AG04450 (cell line): ENCODE measurements around the gene LPCAT1. TPM values are rescaled to one million over a fixed set of nuclear protein-coding genes. Genes with fewer than 3 reads are reported as not detected.

Source experiments
- CTCF ChIA-PET: fragments of 300-600, 350-600 bp; formaldehyde crosslinking; extraction: SDS; loops from one replicate; lab custom pipeline; 2022; ENCODE audit warnings: antibody characterized with exemption, inconsistent platforms; lab: Charles Lee
- POLR2A ChIA-PET: fragments of 350-600 bp; formaldehyde crosslinking; extraction: SDS; loops from one replicate; lab custom pipeline; 2021; ENCODE audit warnings: antibody characterized with exemption, inconsistent platforms; lab: Yijun Ruan, JAX
- DNase-seq: peaks from one replicate; pipeline ENCODE4 v3.0.0-alpha.2; 2011; ENCODE audit warnings: low read depth, low spot score
- H3K27ac ChIP-seq: one replicate; pipeline ENCODE4 v1.5.1; 2012; ENCODE audit warnings: low read depth, low read length, control low read depth
- H3K27me3 ChIP-seq: one replicate; pipeline ENCODE4 v1.6.0; 2012; ENCODE audit warnings: low read length; ENCODE audit not compliant: control insufficient read depth, insufficient read depth
- H3K4me3 ChIP-seq: 2 replicates; pipeline ENCODE4 v1.5.1; 2011; ENCODE audit warnings: mild to moderate bottlenecking, low read depth, low read length, control low read depth
- H3K9me3 ChIP-seq: 2 replicates; pipeline ENCODE4 v1.5.1; 2012; ENCODE audit warnings: low read length; ENCODE audit not compliant: control insufficient read depth, insufficient read depth
- polyA plus RNA-seq: library from polyadenylated mRNA; depleted of rRNA; stranded (reverse); fragments of >200 nt; gene quantifications from 2 replicates; pipeline ENCODE4 v1.2.3, GENCODE V29; 2011
- TF ChIP-seq, protein P1 (sequence below): IDR thresholded peaks from 2 replicates; pipeline ENCODE4 v1.5.1; 2011; ENCODE audit warnings: low read depth, low read length, control low read depth, inconsistent platforms

The LPCAT1 gene
- polyA plus RNA-seq, 1 experiment, result 23.4 TPM

DNA sequence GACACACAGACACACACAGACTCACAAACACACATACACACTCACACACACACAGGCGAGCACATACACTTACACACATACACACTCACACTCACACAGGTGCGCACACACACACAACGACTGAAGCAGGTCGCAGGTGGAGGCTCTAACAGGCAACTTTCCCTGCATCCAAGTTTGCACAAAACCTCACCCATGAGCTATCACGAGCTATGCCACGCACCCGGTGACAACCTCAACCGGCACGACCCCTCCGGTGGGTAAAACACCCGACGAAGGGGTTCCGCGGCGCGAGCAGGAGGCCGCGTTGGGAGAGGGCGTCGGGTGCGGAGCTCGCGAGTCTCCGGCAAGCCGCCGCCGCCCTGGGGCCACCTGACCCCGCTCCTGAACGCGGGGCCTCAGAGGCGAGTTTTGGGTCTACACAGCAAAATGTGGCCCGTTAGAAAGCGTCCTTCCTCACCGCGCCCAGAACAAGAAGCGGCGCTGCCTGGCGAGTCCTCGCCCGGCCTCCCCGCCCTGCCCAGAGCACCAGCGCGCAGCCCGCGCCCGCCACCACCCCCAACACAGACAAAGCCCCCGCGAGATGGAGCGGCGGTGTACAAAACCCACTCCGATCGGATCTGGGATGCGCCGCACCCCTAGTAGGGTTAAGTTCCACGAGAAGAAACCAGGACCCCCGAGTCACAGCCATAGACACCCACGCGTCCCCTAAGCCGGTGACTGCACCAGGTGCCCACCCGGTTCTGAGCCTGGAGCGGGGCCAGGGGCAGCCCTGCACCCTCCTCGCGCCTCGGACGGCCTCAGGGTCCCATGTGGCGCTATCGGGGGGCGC lies 79.2 kb downstream of the LPCAT1 start:
- DNase-seq, result no peak
- ChIA-PET POLR2A (no interaction called here), CTCF (no interaction called here)
- Histone ChIP-seq H3K4me3 (no peak overlapping the region), H3K9me3 (peaks cover 10% of the 10 kb centered on the region; the same call in 1 of the 2 replicates), H3K27ac (no peak overlapping the region), H3K27me3 (peaks cover 68% of the 10 kb centered on the region)
- TF ChIP-seq, protein P1, sequence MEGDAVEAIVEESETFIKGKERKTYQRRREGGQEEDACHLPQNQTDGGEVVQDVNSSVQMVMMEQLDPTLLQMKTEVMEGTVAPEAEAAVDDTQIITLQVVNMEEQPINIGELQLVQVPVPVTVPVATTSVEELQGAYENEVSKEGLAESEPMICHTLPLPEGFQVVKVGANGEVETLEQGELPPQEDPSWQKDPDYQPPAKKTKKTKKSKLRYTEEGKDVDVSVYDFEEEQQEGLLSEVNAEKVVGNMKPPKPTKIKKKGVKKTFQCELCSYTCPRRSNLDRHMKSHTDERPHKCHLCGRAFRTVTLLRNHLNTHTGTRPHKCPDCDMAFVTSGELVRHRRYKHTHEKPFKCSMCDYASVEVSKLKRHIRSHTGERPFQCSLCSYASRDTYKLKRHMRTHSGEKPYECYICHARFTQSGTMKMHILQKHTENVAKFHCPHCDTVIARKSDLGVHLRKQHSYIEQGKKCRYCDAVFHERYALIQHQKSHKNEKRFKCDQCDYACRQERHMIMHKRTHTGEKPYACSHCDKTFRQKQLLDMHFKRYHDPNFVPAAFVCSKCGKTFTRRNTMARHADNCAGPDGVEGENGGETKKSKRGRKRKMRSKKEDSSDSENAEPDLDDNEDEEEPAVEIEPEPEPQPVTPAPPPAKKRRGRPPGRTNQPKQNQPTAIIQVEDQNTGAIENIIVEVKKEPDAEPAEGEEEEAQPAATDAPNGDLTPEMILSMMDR, result no peak

- CTCF ChIA-PET, result no interaction called here
Measured at GRCh38 chr5:1443991-1444360, 79.8 kb downstream of the LPCAT1 start.

DNA sequence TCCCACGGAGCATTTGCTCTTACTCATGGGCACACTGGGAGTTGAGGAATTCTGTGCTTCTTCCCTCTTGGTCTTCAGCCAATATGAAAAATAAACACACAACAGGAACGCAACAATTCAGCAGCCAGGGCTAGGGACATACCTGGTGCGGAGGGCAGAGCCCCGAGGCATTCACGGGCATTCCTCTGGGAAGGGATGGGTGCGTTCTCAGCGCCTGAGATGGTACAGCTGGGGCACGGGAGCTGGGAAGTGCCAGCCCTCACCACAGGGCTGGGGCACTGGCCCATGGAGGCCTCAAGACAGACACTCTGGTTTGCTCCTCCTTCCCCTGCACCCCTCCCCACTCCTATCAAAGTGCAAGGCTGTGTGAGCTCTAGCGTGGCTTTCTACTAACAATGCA lies 80.6 kb downstream of the LPCAT1 start:
- Histone ChIP-seq H3K27me3 (peaks cover 55% of the 10 kb centered on the region), H3K9me3 (peaks cover 10% of the 10 kb centered on the region; the same call in 1 of the 2 replicates), H3K4me3 (no peak overlapping the region), H3K27ac (no peak overlapping the region)
- TF ChIP-seq, protein P1, result no peak
- no peak for DNase-seq
- ChIA-PET CTCF (no interaction called here), POLR2A (no interaction called here)

More at GRCh38 chr5:1443991-1444360, 79.8 kb downstream of the LPCAT1 start:
- H3K27me3 ChIP-seq, result peaks cover 62% of the 10 kb centered on the region
- no peak overlapping the region for H3K4me3 ChIP-seq
- DNase-seq, result no peak
- peaks cover 10% of the 10 kb centered on the region; the same call in 1 of the 2 replicates for H3K9me3 ChIP-seq
- TF ChIP-seq, protein P1, result no peak
- POLR2A ChIA-PET, result no interaction called here
- H3K27ac ChIP-seq, result no peak overlapping the region

GRCh38 chr5:1442222-1443145 lies 81.3 kb downstream of the LPCAT1 start:
- CTCF ChIA-PET, result no interaction called here
- Histone ChIP-seq H3K4me3 (no peak overlapping the region), H3K27ac (no peak overlapping the region), H3K27me3 (peaks cover 49% of the 10 kb centered on the region), H3K9me3 (peaks cover 10% of the 10 kb centered on the region; the same call in 1 of the 2 replicates)
- POLR2A ChIA-PET, result no interaction called here
- TF ChIP-seq, protein P1, result no peak
- no peak for DNase-seq
